GM18526 (cell line): Measurements from ENCODE around the gene RIPOR3.

Experiments used
- POLR2A ChIP-seq: IDR thresholded peaks from 3 replicates; pipeline ENCODE4 v1.6.1; 2011; ENCODE audit not compliant: insufficient read length; ENCODE audit errors: extremely low read depth

The RIPOR3 gene

GRCh38 chr20:50675671-50676376 lies 15.5 kb downstream of the RIPOR3 start:
- no peak for TF ChIP-seq POLR2A

GRCh38 chr20:50674138-50674825 lies 17.1 kb downstream of the RIPOR3 start:
- no peak for TF ChIP-seq POLR2A

GRCh38 chr20:50673466-50674137 lies 17.7 kb downstream of the RIPOR3 start:
- no peak for TF ChIP-seq POLR2A

DNA sequence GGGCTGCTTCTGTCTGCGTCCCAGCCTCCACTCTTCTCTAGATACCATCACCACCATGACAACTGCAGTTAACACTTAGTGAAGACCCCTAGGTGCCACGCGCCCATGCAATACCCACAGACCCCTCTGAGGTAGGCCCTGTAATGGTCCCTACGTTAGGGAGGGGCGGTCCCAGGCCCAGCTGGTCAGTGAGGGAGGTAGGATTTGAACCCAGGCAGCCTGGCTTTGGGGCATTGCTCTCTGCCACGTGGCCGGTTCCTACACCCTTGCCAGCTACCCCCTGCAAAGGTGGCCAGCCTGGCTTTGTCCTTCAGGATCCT lies 18.2 kb downstream of the RIPOR3 start:
- TF ChIP-seq POLR2A, result no peak

GRCh38 chr20:50672400-50673145 lies 18.8 kb downstream of the RIPOR3 start:
- no peak for TF ChIP-seq POLR2A

DNA sequence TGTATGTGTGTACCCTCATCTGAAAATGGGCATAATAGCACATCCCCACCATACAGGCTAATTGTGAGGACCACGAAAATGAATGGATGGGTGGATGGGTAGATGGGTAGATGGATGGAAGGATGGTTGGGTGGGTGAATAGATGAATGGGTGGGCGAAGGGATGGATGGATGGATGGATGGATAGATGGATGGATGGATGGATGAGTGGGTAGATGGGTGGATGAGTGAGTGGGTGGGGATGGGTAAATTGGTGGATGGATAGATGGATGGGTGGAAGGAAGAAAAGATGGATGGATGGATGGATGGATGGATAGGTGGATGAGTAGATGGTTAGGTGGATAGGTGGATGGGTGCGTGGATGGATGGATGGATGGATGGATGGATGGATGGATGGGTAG lies 19.7 kb downstream of the RIPOR3 start:
- no peak for TF ChIP-seq POLR2A

- no peak for TF ChIP-seq POLR2A
Measured at GRCh38 chr20:50670126-50670862, 21.0 kb downstream of the RIPOR3 start.

DNA sequence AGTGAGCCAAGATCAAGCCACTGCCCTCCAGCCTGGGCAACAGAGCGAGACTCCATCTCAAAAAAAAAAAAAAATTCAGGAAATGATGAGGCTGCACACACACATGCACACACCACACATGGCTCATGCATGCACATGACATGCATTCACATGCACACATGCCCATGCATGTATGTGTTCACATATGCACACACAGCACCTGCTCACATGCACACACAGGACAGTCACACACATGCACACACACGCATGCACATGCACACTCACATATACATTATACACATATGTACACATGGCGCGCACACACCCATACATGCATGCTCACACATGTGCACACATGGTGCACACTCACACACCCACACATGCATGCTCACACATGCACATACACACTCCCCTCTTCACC lies 22.5 kb downstream of the RIPOR3 start:
- no peak for TF ChIP-seq POLR2A

- TF ChIP-seq POLR2A, result no peak
Measured at GRCh38 chr20:50668326-50668725, 23.0 kb downstream of the RIPOR3 start.

- TF ChIP-seq POLR2A, result no peak
Measured at GRCh38 chr20:50666709-50667298, 24.5 kb downstream of the RIPOR3 start.

DNA sequence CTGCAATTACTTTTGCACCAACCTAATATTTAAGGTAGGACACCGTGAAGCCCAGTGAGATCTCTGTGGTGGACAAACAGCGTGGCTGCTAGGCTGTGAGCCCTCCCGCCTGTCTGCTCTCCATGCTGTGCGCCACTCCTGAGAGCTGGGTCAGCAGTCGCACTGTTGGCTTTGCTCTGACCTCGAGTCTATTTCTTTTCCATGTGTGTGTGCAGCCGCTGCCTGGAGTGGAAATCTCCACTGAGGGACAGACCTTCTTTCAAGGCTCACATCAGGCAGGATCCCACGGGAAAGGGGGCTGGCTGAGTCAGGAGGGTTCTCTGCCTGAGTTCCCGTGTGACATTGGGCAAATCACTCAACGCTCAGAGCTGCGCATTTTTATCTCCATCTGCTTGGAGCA lies 27.1 kb downstream of the RIPOR3 start:
- no peak for TF ChIP-seq POLR2A

DNA sequence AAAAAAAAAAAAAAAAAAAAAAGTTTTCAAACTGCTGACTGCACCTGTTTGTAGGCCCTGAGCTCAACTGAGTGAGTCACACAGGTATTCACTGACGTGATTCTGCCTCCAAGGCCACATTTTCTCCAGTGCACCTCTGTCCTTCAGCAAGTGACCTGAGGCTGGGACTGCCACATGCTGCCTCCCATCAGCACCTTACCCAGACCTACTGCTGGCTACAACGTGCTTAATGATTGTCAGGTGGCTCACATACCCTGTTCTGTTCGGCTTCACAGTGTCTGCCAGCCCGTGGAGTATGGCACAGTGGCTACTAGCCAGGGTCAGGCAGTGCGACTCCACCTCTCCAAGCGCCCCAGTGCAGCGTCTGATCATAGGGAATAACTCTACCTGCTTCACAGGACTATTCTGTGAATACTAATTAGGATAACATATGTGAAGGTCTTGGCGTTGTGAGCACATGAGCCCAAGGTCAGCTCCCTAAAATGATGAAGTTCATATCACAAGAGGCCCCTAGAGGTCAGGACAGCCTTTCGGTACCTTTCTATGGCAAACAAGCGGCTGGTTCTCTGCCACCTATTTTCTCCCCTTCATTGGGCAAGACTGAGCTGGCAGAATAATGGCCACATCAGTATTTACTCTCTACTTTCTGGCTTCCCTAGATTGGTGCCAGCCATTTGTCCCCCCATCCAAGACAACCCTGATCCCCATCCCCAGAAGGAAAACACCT lies 28.1 kb downstream of the RIPOR3 start:
- TF ChIP-seq POLR2A, result no peak

DNA sequence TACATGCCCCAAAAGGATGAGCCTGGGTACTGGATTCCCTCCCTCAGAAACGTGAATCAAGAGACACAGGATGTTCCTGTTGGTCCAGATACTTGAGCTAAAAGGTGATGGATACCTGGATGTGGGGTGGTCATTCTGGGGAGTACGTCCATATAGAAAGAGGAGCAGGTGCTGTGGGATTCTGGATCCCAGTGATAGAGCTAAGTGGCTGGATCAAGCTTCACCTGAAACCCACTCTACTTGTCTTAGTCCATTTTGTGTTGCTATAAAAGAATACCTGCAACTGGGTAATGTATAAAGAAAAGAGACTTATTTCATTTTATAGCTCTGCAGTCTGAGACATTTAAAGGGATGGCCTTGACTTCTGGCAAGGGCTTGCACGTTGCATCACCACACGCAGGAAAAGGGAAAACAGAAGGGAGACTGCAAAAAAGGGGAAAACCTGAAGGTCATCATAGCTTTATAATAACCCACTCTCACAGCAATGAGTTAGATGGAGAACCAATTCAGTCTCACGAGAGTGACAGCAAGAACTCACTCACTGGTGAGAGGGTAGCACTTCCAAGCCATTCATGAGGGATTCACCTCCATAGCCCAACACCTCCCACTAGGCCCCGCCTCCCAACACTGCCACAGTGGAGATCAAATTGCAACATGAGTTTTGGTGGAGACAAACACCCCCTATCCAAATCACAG lies 31.2 kb downstream of the RIPOR3 start:
- TF ChIP-seq POLR2A, result no peak

- no peak for TF ChIP-seq POLR2A
Measured at GRCh38 chr20:50658804-50659380, 32.5 kb downstream of the RIPOR3 start.
